GM21786 (cell line): ENCODE results near the gene ANKRA2.
"Not testable (repeated sequence)": the region's sequence is repeated elsewhere in the genome, so short reads cannot be mapped to it uniquely, and the experiment has no call there.

Source experiments
- ATAC-seq: cut with Tn5 transposase; IDR thresholded peaks from one replicate; pipeline ENCODE4 v1.9.1; 2021; ENCODE audit not compliant: unreplicated experiment

ANKRA2 gene

DNA sequence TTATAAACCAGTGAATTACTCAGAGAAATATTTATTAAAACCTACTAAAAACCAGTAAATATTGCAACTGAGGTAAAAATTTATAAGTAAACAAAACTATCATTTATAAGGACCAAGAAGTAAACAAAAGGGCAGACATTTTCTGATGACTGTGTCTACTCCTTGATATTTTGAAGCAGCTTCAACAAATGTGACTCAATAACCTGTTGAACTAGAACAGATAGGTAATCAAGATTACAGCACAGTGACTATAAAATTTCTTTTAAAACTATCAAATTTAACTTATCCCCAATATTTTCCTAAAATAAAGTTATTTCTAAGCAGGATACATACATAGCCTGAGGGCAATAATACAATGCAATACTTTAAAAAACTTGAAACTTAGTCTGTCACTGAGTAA, 12.8 kb downstream of the ANKRA2 start:
- no peak for ATAC-seq

DNA sequence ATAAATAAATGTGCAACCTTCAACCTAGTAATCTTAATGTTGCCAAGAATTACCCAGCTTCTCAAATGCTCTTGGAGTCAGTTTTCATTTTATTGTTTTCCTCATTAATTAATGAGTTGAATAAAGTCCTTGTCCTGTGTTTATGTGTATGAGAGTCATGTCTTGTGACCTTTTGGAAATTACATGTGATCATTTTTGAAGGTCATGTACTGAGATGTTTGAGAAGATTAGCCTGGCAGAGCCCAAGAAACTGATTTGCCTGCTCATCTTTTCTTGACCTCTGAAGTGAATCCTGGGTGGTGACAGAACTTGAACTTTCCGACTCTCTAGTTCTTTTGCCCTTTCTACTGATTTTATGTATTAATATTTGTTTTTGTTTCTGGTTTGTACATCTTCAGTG, 15.4 kb downstream of the ANKRA2 start:
- no peak for ATAC-seq

GRCh38 chr5:73545403-73545779, 20.0 kb downstream of the ANKRA2 start:
- ATAC-seq: no peak

DNA sequence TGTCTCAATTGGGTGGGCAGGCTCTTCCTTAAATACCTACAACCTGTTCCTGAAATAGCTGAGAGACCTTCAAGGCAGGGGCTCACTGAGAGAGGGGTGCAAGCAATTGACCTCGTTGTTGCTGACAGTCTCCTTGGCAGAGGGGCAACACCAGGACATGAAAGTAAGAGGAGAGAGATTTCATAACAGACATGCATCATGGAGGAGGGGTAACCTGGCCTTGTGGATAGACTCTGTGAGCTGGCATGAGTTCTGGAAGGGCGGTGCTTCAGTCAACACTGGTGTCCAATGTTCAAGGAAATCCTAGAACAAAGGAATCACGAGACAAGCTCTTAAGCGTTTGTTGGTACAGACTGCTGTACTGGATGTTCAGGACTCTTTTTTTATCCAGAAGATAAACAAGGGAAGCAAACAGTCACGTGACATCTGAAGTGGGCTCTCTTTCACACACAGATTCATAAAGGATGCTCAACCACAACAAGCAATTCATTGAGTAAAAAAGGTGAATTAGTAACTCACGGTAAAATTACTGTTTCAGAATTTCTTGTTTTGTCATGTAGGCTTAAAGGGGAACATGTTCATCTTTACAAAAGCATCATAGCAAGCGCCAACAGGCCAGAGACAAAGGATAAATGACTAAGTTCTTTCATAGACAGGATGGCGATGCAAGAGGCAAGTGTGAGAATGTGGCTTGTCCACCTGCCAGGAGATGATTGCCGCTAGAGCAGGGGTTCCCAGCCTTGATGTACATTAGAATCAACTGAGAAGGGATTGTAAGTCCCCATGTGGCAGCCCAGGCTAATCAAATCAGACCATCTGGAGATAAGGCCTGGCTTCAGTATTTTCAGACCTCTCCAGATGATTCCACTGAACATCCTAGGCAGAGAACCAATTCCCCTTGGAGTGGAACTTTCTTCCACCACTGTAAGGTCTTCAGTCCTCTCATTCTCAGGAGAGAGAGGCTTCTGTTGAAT, 20.7 kb downstream of the ANKRA2 start:
- no peak for ATAC-seq

DNA sequence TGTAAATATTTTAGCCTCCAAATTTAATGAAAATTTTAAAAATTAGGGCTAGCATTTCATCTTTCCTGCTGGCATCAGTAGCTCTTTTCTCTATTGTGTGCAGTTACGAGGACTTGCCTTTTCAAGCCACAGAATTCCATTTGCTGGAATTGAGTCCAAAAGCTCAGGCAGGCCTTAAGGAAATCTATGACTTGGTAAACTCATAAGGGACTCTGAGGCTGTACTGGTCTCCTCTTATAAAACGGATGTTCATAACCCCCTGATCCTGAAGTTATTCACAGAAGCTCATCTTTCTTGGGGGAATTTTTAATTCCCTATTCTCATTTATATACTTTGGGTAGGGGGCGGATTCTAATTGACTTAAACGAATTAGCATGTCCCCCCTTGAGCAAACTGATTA, 23.4 kb downstream of the ANKRA2 start:
- ATAC-seq: no peak

GRCh38 chr5:73540192-73540591, 25.2 kb downstream of the ANKRA2 start:
- ATAC-seq: no peak

GRCh38 chr5:73539730-73540129, 25.7 kb downstream of the ANKRA2 start:
- ATAC-seq: no peak

DNA sequence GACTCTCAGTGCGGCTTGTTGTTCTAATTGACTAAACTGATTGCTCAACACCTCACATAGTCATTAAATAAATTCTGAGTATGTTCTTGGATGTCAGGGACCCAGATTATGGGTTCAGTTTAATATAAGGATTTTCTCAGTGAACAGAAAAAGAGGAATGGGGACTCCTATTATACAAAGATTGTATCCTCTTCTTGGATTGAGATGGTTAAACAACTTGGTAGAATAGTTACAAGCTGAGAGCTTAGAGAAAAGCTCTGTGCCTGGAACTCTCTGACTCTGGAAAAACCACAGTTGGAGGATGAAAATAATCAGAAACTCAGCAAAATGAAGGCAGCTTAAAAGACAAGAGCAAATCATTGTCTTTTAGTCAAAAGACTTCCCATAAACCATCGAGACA, 30.5 kb downstream of the ANKRA2 start:
- ATAC-seq: no peak

- no peak for ATAC-seq
Observed at GRCh38 chr5:73534011-73534644, 31.3 kb downstream of the ANKRA2 start.

DNA sequence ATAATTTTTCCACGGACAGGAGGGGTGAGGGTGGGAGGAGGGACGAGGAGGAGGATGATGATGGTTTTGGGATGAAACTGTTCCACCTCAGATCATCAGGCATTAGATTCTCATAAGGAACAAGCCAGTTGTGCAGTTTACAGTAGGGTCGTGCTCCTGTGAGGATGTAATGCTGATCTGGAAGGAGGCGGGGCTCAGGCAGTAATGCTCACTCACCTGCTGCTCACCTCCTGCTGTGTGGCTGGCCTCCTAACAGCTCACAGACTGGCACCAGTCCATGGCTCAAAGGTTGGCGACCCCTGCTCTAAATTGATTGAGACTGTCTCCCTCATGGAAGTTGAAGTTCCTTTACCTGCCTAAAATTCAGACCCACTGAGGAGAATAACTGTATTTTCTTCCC, 33.2 kb downstream of the ANKRA2 start:
- ATAC-seq: no peak

DNA sequence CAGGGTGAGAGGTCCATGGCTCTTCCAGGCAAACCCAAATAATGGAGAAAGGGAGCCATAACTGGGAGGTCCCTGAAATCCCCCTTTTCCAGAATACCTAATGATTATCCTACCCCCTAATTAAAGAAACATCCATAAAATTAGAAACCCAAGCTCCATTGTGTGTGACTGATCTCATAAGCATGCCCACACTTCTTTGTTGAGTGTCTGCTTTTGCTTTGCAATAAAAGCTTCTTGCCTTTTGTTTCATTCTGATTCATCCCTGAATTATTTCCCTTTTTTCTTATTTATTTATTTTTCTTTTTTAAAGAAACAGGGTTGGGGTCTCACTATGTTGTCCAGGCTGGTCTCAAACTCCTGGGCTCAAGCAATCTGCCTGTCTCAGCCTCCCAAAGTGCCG, 34.1 kb downstream of the ANKRA2 start:
- ATAC-seq: no peak

- no peak for ATAC-seq
Observed at GRCh38 chr5:73529081-73529480, 36.4 kb downstream of the ANKRA2 start.

GRCh38 chr5:73528248-73528647, 37.2 kb downstream of the ANKRA2 start:
- no peak for ATAC-seq

- ATAC-seq: no peak
Observed at GRCh38 chr5:73525606-73526203, 39.7 kb downstream of the ANKRA2 start.

- ATAC-seq: no peak
Observed at GRCh38 chr5:73523861-73524260, 41.6 kb downstream of the ANKRA2 start.

GRCh38 chr5:73522989-73523388, 42.5 kb downstream of the ANKRA2 start:
- ATAC-seq: no peak

DNA sequence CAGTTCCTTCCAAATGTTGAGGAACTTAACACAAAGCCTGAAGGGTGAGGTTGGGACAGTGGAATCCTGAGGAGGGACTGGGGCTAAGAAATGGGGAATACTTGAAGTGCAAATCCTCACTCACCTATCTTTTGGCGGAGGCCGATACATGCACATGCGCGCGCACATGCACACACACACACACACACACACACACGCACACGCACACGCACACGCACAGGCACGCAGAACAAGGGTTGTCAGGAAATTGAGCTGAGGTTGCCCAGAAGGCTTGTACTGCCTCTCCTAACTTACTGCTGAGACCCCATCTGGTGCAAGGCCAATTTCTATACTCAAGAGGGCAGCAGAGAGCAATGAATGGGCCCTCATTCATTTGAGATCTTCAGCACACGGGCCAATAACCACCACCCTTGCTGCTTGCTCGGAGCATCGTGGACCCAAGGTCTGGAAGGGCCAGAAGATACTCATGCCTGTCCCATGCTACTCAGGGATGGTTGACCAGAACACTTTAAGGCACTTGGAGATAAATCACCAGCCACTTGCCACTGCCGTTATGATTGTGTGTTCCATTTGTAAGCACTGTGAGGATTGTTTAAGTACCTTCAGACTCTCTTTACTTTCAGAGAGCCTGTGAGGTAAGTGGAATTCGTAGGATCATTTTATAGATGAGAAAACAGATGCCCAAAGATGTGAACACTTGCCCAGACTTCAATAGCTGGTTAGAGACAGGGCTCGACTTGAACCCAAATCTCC, 45.7 kb downstream of the ANKRA2 start:
- ATAC-seq: peak; percentile 96

DNA sequence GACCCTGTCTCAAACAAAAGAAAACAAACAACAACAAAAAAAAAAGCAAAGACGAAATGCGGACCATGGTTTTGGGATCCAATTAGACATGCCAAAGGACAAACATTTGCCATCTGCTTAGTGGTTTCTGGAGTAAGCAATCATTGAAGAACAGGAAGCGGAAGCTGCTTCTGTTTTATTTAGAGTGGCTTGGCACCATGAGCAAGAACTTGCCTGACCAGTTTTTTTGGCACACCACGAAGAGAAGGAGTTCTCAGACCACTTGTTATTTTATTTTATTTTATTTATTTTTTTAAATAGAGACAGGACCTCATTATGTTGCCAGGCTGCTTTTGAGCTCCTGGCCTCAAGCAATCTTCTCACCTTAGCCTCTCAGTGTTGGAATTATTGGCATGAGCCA, 50.2 kb downstream of the ANKRA2 start:
- ATAC-seq: no peak

GRCh38 chr5:73514418-73514817, 51.0 kb downstream of the ANKRA2 start:
- ATAC-seq: no peak

DNA sequence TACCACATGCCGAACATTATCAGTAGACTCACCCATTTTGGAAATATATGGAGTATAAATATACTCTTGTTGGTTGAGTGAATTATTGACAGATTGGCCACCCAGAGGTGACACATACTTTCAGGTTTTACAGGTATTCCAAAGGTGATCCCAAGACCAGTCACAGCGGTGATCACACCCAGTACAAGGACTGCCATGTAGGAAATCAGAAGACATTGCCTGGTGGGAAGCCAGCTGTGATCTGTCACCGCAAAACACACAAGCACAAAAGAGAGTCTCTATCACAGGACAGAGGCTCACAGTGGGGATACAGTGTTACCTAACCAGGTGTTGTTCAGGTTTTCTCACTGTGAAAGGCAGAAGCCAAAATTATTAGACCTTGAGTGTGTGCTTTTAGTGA, 51.4 kb downstream of the ANKRA2 start:
- no peak for ATAC-seq

DNA sequence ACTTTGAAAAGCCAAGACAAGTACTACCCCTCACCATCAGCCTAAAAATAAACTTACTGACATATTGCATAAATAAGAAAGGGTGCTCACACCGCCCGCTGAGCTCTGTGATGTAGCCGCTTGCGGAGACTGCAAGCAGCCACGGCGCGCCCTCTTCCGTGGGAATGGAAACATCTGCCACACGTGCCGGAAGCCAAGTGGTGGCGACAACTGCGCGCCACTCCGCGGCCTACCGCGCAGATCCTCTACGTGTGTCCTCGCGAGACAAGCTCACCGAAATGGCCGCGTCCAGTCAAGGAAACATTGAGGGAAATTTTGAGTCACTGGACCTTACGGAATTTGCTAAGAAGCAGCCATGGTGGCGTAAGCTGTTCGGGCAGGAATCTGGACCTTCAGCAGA, 56.9 kb downstream of the ANKRA2 start:
- ATAC-seq: not testable (repeated sequence)
